Measurements from ENCODE around the gene FCRLB.

Gene FCRLB

GRCh38 chr1:161749509-161750407 lies 28.4 kb downstream of the FCRLB start, which contains the start of gene DUSP12 (continued):
- TF ChIP-seq, protein P1, sequence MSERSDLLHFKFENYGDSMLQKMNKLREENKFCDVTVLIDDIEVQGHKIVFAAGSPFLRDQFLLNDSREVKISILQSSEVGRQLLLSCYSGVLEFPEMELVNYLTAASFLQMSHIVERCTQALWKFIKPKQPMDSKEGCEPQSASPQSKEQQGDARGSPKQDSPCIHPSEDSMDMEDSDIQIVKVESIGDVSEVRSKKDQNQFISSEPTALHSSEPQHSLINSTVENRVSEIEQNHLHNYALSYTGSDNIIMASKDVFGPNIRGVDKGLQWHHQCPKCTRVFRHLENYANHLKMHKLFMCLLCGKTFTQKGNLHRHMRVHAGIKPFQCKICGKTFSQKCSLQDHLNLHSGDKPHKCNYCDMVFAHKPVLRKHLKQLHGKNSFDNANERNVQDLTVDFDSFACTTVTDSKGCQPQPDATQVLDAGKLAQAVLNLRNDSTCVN (tag by site-specific recombination; optimal IDR thresholded peaks at IDR 0.05) = peak; percentile 92
- peak; percentile 87 for TF ChIP-seq ZNF76 (tag by site-specific recombination; IDR thresholded peaks at IDR 0.05; ENCODE audit: borderline replicate concordance, low read depth)
- TF ChIP-seq, protein P2, sequence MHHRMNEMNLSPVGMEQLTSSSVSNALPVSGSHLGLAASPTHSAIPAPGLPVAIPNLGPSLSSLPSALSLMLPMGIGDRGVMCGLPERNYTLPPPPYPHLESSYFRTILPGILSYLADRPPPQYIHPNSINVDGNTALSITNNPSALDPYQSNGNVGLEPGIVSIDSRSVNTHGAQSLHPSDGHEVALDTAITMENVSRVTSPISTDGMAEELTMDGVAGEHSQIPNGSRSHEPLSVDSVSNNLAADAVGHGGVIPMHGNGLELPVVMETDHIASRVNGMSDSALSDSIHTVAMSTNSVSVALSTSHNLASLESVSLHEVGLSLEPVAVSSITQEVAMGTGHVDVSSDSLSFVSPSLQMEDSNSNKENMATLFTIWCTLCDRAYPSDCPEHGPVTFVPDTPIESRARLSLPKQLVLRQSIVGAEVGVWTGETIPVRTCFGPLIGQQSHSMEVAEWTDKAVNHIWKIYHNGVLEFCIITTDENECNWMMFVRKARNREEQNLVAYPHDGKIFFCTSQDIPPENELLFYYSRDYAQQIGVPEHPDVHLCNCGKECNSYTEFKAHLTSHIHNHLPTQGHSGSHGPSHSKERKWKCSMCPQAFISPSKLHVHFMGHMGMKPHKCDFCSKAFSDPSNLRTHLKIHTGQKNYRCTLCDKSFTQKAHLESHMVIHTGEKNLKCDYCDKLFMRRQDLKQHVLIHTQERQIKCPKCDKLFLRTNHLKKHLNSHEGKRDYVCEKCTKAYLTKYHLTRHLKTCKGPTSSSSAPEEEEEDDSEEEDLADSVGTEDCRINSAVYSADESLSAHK (tag by site-specific recombination; IDR thresholded peaks at IDR 0.05) = no peak
- peak; percentile 77 for TF ChIP-seq IKZF3 (tag by site-specific recombination; IDR thresholded peaks at IDR 0.05)
- peak; percentile 81 for TF ChIP-seq ZSCAN30 (tag by site-specific recombination; IDR thresholded peaks at IDR 0.05)
- TF ChIP-seq, protein P3, sequence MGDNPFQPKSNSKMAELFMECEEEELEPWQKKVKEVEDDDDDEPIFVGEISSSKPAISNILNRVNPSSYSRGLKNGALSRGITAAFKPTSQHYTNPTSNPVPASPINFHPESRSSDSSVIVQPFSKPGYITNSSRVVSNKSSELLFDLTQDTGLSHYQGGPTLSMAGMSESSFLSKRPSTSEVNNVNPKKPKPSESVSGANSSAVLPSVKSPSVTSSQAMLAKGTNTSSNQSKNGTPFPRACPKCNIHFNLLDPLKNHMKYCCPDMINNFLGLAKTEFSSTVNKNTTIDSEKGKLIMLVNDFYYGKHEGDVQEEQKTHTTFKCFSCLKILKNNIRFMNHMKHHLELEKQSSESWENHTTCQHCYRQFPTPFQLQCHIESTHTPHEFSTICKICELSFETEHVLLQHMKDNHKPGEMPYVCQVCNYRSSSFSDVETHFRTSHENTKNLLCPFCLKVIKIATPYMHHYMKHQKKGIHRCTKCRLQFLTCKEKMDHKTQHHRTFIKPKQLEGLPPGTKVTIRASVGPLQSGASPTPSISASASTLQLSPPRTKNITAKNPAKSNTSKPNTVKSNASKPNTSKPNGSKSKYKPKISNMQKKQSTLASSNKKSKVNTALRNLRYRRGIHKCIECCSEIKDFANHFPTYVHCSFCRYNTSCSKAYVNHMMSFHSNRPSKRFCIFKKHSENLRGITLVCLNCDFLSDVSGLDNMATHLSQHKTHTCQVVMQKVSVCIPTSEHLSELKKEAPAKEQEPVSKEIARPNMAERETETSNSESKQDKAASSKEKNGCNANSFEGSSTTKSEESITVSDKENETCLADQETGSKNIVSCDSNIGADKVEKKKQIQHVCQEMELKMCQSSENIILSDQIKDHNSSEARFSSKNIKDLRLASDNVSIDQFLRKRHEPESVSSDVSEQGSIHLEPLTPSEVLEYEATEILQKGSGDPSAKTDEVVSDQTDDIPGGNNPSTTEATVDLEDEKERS (tag by site-specific recombination; IDR thresholded peaks at IDR 0.05) = peak; percentile 80
- TF ChIP-seq, protein P4, sequence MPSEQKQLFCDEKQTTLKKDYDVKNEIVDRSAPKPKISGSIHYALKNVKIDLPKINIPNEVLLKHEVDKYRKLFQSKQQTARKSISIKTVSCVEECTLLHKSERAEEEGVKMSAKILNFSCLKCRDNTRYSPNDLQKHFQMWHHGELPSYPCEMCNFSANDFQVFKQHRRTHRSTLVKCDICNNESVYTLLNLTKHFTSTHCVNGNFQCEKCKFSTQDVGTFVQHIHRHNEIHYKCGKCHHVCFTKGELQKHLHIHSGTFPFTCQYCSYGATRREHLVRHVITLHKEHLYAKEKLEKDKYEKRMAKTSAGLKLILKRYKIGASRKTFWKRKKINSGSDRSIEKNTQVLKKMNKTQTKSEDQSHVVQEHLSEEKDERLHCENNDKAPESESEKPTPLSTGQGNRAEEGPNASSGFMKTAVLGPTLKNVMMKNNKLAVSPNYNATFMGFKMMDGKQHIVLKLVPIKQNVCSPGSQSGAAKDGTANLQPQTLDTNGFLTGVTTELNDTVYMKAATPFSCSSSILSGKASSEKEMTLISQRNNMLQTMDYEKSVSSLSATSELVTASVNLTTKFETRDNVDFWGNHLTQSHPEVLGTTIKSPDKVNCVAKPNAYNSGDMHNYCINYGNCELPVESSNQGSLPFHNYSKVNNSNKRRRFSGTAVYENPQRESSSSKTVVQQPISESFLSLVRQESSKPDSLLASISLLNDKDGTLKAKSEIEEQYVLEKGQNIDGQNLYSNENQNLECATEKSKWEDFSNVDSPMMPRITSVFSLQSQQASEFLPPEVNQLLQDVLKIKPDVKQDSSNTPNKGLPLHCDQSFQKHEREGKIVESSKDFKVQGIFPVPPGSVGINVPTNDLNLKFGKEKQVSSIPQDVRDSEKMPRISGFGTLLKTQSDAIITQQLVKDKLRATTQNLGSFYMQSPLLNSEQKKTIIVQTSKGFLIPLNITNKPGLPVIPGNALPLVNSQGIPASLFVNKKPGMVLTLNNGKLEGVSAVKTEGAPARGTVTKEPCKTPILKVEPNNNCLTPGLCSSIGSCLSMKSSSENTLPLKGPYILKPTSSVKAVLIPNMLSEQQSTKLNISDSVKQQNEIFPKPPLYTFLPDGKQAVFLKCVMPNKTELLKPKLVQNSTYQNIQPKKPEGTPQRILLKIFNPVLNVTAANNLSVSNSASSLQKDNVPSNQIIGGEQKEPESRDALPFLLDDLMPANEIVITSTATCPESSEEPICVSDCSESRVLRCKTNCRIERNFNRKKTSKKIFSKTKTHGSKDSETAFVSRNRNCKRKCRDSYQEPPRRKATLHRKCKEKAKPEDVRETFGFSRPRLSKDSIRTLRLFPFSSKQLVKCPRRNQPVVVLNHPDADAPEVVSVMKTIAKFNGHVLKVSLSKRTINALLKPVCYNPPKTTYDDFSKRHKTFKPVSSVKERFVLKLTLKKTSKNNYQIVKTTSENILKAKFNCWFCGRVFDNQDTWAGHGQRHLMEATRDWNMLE (tag by site-specific recombination; conservative IDR thresholded peaks at IDR 0.05; ENCODE audit: low read depth) = peak; percentile 66
- 0 out of 2 replicates have a peak, but pooled peaks have one; percentile 65 for TF ChIP-seq KLF7 (tag by site-specific recombination; IDR thresholded peaks at IDR 0.05; ENCODE audit: borderline replicate concordance)
- peak; percentile 99 for TF ChIP-seq YY1 (tag by site-specific recombination; IDR thresholded peaks at IDR 0.05)
- TF ChIP-seq ZNF785 (tag by site-specific recombination; IDR thresholded peaks at IDR 0.05) = 0 out of 2 replicates have a peak, but pooled peaks have one; percentile 67
- 0 out of 2 replicates have a peak, but pooled peaks have one; percentile 63 for TF ChIP-seq ZNF324 (tag by site-specific recombination; IDR thresholded peaks at IDR 0.05)
- TF ChIP-seq, protein P5, sequence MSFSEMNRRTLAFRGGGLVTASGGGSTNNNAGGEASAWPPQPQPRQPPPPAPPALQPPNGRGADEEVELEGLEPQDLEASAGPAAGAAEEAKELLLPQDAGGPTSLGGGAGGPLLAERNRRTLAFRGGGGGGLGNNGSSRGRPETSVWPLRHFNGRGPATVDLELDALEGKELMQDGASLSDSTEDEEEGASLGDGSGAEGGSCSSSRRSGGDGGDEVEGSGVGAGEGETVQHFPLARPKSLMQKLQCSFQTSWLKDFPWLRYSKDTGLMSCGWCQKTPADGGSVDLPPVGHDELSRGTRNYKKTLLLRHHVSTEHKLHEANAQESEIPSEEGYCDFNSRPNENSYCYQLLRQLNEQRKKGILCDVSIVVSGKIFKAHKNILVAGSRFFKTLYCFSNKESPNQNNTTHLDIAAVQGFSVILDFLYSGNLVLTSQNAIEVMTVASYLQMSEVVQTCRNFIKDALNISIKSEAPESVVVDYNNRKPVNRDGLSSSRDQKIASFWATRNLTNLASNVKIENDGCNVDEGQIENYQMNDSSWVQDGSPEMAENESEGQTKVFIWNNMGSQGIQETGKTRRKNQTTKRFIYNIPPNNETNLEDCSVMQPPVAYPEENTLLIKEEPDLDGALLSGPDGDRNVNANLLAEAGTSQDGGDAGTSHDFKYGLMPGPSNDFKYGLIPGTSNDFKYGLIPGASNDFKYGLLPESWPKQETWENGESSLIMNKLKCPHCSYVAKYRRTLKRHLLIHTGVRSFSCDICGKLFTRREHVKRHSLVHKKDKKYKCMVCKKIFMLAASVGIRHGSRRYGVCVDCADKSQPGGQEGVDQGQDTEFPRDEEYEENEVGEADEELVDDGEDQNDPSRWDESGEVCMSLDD (tag by site-specific recombination; IDR thresholded peaks at IDR 0.05) = peak; percentile 34; the same call in 1 of the 2 replicates
- TF ChIP-seq ZNF223 (tag by site-specific recombination; IDR thresholded peaks at IDR 0.05) = no peak
- peak; percentile 71 for TF ChIP-seq ZIC2 (tag by site-specific recombination; IDR thresholded peaks at IDR 0.05)
- TF ChIP-seq, protein P6, sequence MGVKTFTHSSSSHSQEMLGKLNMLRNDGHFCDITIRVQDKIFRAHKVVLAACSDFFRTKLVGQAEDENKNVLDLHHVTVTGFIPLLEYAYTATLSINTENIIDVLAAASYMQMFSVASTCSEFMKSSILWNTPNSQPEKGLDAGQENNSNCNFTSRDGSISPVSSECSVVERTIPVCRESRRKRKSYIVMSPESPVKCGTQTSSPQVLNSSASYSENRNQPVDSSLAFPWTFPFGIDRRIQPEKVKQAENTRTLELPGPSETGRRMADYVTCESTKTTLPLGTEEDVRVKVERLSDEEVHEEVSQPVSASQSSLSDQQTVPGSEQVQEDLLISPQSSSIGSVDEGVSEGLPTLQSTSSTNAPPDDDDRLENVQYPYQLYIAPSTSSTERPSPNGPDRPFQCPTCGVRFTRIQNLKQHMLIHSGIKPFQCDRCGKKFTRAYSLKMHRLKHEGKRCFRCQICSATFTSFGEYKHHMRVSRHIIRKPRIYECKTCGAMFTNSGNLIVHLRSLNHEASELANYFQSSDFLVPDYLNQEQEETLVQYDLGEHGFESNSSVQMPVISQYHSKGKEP (tag by site-specific recombination; IDR thresholded peaks at IDR 0.05) = peak; percentile 75; the same call in 1 of the 2 replicates
- TF ChIP-seq ZNF24 (tag by site-specific recombination; IDR thresholded peaks at IDR 0.05) = peak; percentile 85; the same call in 1 of the 2 replicates
- TF ChIP-seq, protein P7, sequence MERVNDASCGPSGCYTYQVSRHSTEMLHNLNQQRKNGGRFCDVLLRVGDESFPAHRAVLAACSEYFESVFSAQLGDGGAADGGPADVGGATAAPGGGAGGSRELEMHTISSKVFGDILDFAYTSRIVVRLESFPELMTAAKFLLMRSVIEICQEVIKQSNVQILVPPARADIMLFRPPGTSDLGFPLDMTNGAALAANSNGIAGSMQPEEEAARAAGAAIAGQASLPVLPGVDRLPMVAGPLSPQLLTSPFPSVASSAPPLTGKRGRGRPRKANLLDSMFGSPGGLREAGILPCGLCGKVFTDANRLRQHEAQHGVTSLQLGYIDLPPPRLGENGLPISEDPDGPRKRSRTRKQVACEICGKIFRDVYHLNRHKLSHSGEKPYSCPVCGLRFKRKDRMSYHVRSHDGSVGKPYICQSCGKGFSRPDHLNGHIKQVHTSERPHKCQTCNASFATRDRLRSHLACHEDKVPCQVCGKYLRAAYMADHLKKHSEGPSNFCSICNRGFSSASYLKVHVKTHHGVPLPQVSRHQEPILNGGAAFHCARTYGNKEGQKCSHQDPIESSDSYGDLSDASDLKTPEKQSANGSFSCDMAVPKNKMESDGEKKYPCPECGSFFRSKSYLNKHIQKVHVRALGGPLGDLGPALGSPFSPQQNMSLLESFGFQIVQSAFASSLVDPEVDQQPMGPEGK (tag by site-specific recombination; IDR thresholded peaks at IDR 0.05) = peak; percentile 74; the same call in 1 of the 2 replicates
- TF ChIP-seq TRIM28 (IDR thresholded peaks at IDR 0.05; ENCODE audit: borderline replicate concordance, low read length) = peak; percentile 22; the same call in 1 of the 2 replicates

All from HEK293 (cell line).